GM23248 (cell line): ENCODE measurements around the gene PTGFRN. TPM values are rescaled to one million over a fixed set of nuclear protein-coding genes. Genes with fewer than 3 reads are reported as not detected.
A peak's percentile ranks its signal among the peaks of the same experiment; 100 is the strongest.

Experiments used
- DNase-seq: peaks from one replicate; pipeline ENCODE4 v3.0.0-alpha.2; 2015
- H2AFZ ChIP-seq: fragments of 200-600 bp; sonication (generic); 2 replicates; pipeline ENCODE4 v1.6.1; 2016; ENCODE audit warnings: antibody characterized with exemption
- H3F3A ChIP-seq: fragments of 200-600 bp; sonication (generic); 2 replicates; pipeline ENCODE4 v1.6.1; 2016; ENCODE audit warnings: mild to moderate bottlenecking, antibody characterized with exemption, mixed run types; ENCODE audit not compliant: insufficient read depth
- H3K27ac ChIP-seq: fragments of 200-600 bp; sonication (generic); 2 replicates; pipeline ENCODE4 v1.5.1; 2016; ENCODE audit warnings: mild to moderate bottlenecking
- H3K27me3 ChIP-seq: fragments of 200-600 bp; sonication (generic); replicated peaks from 2 replicates; pipeline ENCODE4 v1.6.1; 2016; ENCODE audit warnings: mild to moderate bottlenecking; ENCODE audit not compliant: insufficient read depth
- H3K36me3 ChIP-seq: fragments of 200-600 bp; sonication (generic); 2 replicates; pipeline ENCODE4 v1.6.1; 2016; ENCODE audit warnings: low read depth, mild to moderate bottlenecking
- H3K4me1 ChIP-seq: fragments of 200-600 bp; sonication (generic); 2 replicates; pipeline ENCODE4 v1.6.1; 2016; ENCODE audit warnings: mild to moderate bottlenecking; ENCODE audit not compliant: insufficient read depth
- H3K4me2 ChIP-seq: fragments of 200-600 bp; sonication (generic); one replicate; pipeline ENCODE4 v1.6.1; 2016; ENCODE audit warnings: mild to moderate bottlenecking; ENCODE audit not compliant: unreplicated experiment
- H3K4me3 ChIP-seq: fragments of 200-600 bp; sonication (generic); 2 replicates; pipeline ENCODE4 v1.5.1; 2016; ENCODE audit warnings: mild to moderate bottlenecking
- H3K79me2 ChIP-seq: fragments of 200-600 bp; sonication (generic); 2 replicates; pipeline ENCODE4 v1.6.1; 2016; ENCODE audit warnings: mild to moderate bottlenecking; ENCODE audit not compliant: insufficient read depth
- H3K9ac ChIP-seq: fragments of 200-600 bp; sonication (generic); 2 replicates; pipeline ENCODE4 v1.6.1; 2016; ENCODE audit warnings: mild to moderate bottlenecking
- H3K9me2 ChIP-seq: fragments of 200-600 bp; sonication (generic); 2 replicates; pipeline ENCODE4 v1.6.1; 2016; ENCODE audit warnings: mixed run types, mild to moderate bottlenecking, moderate library complexity; ENCODE audit not compliant: insufficient read depth
- H3K9me3 ChIP-seq: fragments of 200-600 bp; sonication (generic); one replicate; pipeline ENCODE4 v1.6.1; 2017; ENCODE audit warnings: low read depth
- H4K20me1 ChIP-seq: fragments of 200-600 bp; sonication (generic); 2 replicates; pipeline ENCODE4 v1.6.0; 2016; ENCODE audit not compliant: insufficient read depth
- EZH2 ChIP-seq: fragments of 200-600 bp; sonication (generic); IDR thresholded peaks from 2 replicates; pipeline ENCODE4 v1.6.1; 2018; ENCODE audit warnings: antibody characterized with exemption, mild to moderate bottlenecking; ENCODE audit not compliant: insufficient read depth, poor library complexity, severe bottlenecking
- EZH2phosphoT487 ChIP-seq: fragments of 200-600 bp; sonication (generic); IDR thresholded peaks from 2 replicates; pipeline ENCODE4 v1.6.1; 2018; ENCODE audit warnings: antibody characterized with exemption, moderate library complexity, mild to moderate bottlenecking, low read depth; ENCODE audit not compliant: insufficient read depth
- WGBS, 2 experiments: methylation state at CpG; one replicate each; pipeline ENCODE4 v1.1.6; 2015 to 2017; ENCODE audit warnings: low lambda C conversion rate in 2 of 2, low coverage in 1 of 2; ENCODE audit errors: missing lambda C conversion rate in 2 of 2; 5-methylcytosine and 5-hydroxymethylcytosine counted together
- in situ Hi-C: fragments of 300-500 bp; cut with MboI; formaldehyde crosslinking; loops from 2 replicates; pipeline ENCODE4 v1.15.0; 2020
- polyA plus RNA-seq: library from polyadenylated mRNA; unstranded; fragments of >200 nt; fragmentation: Nextera tagmentation; extraction: Ambion mirVana; gene quantifications from 2 replicates; pipeline ENCODE4 v1.2.1, GENCODE V29; 2016
- total RNA-seq: library from RNA; depleted of rRNA; stranded (reverse); fragments of >200 nt; shearing (Covaris generic); gene quantifications from 2 replicates; pipeline ENCODE4 v1.2.3, GENCODE V29; 2014

The PTGFRN gene
- total and polyA plus RNA-seq, 2 experiments from 2014 or later, result 14.7 to 25.7 TPM

DNA sequence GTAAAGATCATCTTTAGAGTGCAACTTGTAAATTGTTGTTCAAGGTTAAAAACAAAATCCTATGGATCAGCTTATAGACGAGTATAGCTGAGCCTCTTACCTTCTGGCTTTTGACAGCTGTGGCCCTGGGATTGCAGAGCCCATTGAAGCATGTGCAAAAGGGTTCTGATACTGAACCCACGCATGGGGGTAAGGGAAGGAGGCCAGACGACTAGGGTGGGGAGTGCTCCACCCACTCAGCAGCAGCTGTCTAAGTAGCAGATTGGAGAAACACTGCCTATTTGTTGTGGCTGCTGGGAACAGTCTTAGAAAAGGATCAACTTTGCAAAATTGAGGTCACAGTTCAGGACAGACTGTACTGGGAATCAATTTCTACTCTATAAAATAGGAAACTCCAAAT lies 107.9 kb downstream of the PTGFRN start:
- Histone ChIP-seq H3K9ac (no peak overlapping the region), H3K4me2 (no peak overlapping the region), H3K27me3 (no peaks in the 10 kb centered on the region), H3K9me2 (no peaks in the 10 kb centered on the region), H3K4me1 (peaks cover 6% of the 10 kb centered on the region; the same call in 1 of the 2 replicates), H2AFZ (no peak overlapping the region), H3K4me3 (no peak overlapping the region), H3K79me2 (no peaks in the 10 kb centered on the region), H3F3A (no peaks in the 10 kb centered on the region), H4K20me1 (no peaks in the 10 kb centered on the region), H3K27ac (no peak overlapping the region), H3K36me3 (no peaks in the 10 kb centered on the region), H3K9me3 (no peaks in the 10 kb centered on the region)
- DNase-seq, result no peak
- in situ Hi-C loops, result no loop called here
- WGBS, 2 experiments, result 32 to 39% methylated on average over 3 of the region's 3 CpGs
- no peak for TF ChIP-seq EZH2
- no peak for TF ChIP-seq EZH2phosphoT487

DNA sequence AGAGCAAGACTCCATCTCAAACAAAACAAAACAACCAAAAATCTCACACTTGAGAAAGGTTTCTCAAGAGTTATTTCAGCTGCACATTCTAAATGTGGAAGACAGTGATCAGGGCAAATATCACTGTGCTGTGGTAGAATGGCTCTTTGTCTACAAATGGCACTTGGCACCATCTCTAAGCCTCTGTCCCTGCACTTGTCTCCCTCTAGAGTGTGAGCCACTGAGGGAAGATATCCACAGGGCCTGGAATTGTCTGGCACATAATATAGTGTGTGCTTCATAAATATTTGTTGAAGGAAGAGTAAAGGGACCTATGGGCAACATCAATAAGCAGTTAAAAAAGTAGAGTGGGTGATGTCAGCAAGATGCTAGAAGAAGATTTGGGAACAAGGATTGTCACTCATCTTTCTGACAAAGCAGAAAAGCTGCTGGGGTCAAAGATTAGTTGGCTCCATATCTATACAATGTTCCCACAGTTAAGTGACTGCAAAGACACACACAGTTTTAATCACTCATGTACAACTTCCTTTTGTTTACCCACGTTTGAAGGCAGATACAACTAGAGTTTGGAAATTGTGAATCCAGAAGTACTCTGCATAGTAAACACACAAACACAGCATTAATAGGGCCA lies 110.9 kb downstream of the PTGFRN start:
- no peak overlapping the region for H2AFZ ChIP-seq
- H3K27me3 ChIP-seq, result no peaks in the 10 kb centered on the region
- in situ Hi-C loops, result no loop called here
- no peak overlapping the region for H3K4me3 ChIP-seq
- no peak overlapping the region for H3K4me2 ChIP-seq
- no peaks in the 10 kb centered on the region for H3K36me3 ChIP-seq
- no peak overlapping the region for H3K9ac ChIP-seq
- DNase-seq, result no peak
- no peaks in the 10 kb centered on the region for H3K79me2 ChIP-seq
- H3F3A ChIP-seq, result no peaks in the 10 kb centered on the region
- H4K20me1 ChIP-seq, result no peaks in the 10 kb centered on the region
- 56 to 59% methylated on average over 1 of the region's 1 CpG for WGBS, 2 experiments
- no peaks in the 10 kb centered on the region for H3K4me1 ChIP-seq
- TF ChIP-seq EZH2 (no peak), EZH2phosphoT487 (no peak)
- H3K9me2 ChIP-seq, result no peaks in the 10 kb centered on the region
- H3K9me3 ChIP-seq, result no peaks in the 10 kb centered on the region
- H3K27ac ChIP-seq, result no peak overlapping the region

DNA sequence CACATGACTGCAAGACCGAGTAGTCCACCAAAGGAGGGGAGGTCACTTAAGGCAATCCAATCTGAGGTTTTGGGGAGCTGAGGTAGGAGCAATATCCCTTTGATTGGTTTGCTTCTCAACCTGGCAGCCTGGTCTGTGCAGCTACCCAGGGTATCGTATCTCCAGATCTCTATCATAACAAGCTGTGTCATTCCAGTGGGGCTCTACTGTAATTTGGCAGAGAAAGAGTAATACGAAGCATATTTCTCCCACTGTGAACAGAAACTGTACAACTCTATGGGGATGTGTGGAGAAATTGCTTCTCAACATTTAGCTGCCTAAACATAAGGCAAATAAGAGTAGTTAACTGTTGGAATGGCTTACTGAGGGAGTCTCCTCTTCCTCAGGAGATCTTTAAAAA lies 112.4 kb downstream of the PTGFRN start:
- H3K4me2 ChIP-seq, result no peak overlapping the region
- H3K79me2 ChIP-seq, result no peaks in the 10 kb centered on the region
- no peak overlapping the region for H3K27ac ChIP-seq
- no peaks in the 10 kb centered on the region; the same call in 1 of the 2 replicates for H3K4me1 ChIP-seq
- 69 to 80% methylated on average over 3 of the region's 3 CpGs for WGBS, 2 experiments
- TF ChIP-seq EZH2phosphoT487 (no peak), EZH2 (no peak)
- H3K36me3 ChIP-seq, result no peaks in the 10 kb centered on the region
- H3K9me3 ChIP-seq, result no peaks in the 10 kb centered on the region
- H3K9me2 ChIP-seq, result no peaks in the 10 kb centered on the region
- no peak overlapping the region for H3K4me3 ChIP-seq
- in situ Hi-C loops, result no loop called here
- DNase-seq, result no peak
- no peaks in the 10 kb centered on the region for H3K27me3 ChIP-seq
- no peak overlapping the region for H3K9ac ChIP-seq
- H2AFZ ChIP-seq, result no peak overlapping the region
- H3F3A ChIP-seq, result no peaks in the 10 kb centered on the region
- no peaks in the 10 kb centered on the region for H4K20me1 ChIP-seq

DNA sequence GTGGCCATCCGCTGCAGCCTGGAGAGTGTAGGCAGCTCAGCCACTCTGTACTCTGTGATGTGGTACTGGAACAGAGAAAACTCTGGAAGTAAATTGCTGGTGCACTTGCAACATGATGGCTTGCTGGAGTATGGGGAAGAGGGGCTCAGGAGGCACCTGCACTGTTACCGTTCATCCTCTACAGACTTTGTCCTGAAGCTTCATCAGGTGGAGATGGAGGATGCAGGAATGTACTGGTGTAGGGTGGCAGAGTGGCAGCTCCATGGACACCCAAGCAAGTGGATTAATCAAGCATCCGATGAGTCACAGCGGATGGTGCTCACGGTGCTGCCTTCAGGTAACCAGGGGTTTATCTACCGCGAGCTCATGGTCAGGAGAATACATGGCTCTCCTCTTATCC lies 115.9 kb downstream of the PTGFRN start:
- no peaks in the 10 kb centered on the region; the same call in 1 of the 2 replicates for H3K4me1 ChIP-seq
- DNase-seq, result no peak
- no peak for TF ChIP-seq EZH2
- TF ChIP-seq EZH2phosphoT487, result no peak
- no peaks in the 10 kb centered on the region for H3K36me3 ChIP-seq
- no peaks in the 10 kb centered on the region for H3K9me3 ChIP-seq
- no peaks in the 10 kb centered on the region for H3K27me3 ChIP-seq
- H3K27ac ChIP-seq, result no peak overlapping the region
- no peak overlapping the region for H3K4me3 ChIP-seq
- WGBS, 2 experiments, result 93 to 99% methylated on average over 7 of the region's 7 CpGs
- no peak overlapping the region for H3K4me2 ChIP-seq
- H2AFZ ChIP-seq, result no peak overlapping the region
- no peaks in the 10 kb centered on the region for H4K20me1 ChIP-seq
- H3K79me2 ChIP-seq, result no peaks in the 10 kb centered on the region
- in situ Hi-C loops, result no loop called here
- H3K9ac ChIP-seq, result no peak overlapping the region
- no peaks in the 10 kb centered on the region for H3F3A ChIP-seq
- no peaks in the 10 kb centered on the region for H3K9me2 ChIP-seq

- TF ChIP-seq EZH2 (no peak), EZH2phosphoT487 (no peak)
- Histone ChIP-seq H3F3A (no peaks in the 10 kb centered on the region), H3K4me3 (no peak overlapping the region), H3K27ac (no peak overlapping the region), H3K4me2 (peak overlapping the region; percentile 6), H3K9ac (no peak overlapping the region), H3K79me2 (no peaks in the 10 kb centered on the region), H3K9me2 (no peaks in the 10 kb centered on the region), H3K36me3 (no peaks in the 10 kb centered on the region), H2AFZ (no peak overlapping the region), H3K27me3 (no peaks in the 10 kb centered on the region), H4K20me1 (no peaks in the 10 kb centered on the region), H3K4me1 (no peaks in the 10 kb centered on the region; the same call in 1 of the 2 replicates), H3K9me3 (no peaks in the 10 kb centered on the region)
- 53 to 54% methylated on average over 6 of the region's 6 CpGs for WGBS, 2 experiments
- in situ Hi-C loops, result no loop called here
- peak; percentile 20 for DNase-seq
These were observed 116.6 kb downstream of the PTGFRN start for GRCh38 chr1:117026361-117026760.
